Endometrium (tissue), 2 donors: Measurements from ENCODE around the gene AHNAK.
"Not testable (repeated sequence)": the region's sequence is repeated elsewhere in the genome, so short reads cannot be mapped to it uniquely, and the experiment has no call there.

ENCODE experiments used
- FAIRE-seq: peaks from 2 replicates; lab custom pipeline; 2012; peaks lifted over from hg19 to GRCh38; lab: Jason Lieb, UNC
- donor health status: control.
- donor health status: control.

The AHNAK gene

DNA sequence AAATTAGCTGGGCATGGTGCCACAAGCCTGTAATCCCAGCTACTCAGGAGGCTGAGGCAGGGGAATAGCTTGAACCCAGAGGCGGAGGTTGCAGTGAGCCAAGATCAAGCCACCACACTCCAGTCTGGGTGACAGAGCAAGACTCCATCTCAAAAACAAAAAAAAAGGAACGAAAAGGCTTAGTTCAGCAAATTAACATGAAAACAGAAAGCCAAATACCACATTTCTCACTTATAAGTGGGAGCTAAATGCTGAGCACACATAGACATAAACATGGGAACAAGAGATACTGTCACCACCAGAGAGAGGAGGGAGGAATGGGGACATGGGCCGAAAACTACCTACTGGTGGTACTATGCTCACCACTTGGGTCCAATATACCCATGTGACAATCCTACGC is 89.1 kb downstream of the AHNAK start:
- FAIRE-seq, result no peak

DNA sequence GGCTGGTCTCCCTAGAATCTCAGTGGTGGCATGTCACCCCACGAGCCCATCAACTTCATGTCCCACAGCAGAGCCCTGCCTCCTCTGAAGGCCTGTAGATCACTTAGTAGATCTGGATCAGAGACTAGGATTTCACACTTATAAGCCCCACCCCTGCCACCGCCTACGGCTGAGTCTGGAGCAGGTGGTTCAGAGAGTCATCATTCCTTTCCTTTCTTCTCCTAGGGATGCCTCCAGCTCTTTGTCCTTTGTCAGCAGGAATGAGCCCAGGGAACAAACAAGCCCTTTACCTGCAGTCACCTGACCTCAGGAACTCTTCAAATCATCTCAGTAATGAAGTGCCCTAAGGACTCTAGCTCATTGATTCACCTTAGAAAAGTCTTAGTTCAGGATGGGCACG is 90.0 kb downstream of the AHNAK start:
- FAIRE-seq, result no peak

DNA sequence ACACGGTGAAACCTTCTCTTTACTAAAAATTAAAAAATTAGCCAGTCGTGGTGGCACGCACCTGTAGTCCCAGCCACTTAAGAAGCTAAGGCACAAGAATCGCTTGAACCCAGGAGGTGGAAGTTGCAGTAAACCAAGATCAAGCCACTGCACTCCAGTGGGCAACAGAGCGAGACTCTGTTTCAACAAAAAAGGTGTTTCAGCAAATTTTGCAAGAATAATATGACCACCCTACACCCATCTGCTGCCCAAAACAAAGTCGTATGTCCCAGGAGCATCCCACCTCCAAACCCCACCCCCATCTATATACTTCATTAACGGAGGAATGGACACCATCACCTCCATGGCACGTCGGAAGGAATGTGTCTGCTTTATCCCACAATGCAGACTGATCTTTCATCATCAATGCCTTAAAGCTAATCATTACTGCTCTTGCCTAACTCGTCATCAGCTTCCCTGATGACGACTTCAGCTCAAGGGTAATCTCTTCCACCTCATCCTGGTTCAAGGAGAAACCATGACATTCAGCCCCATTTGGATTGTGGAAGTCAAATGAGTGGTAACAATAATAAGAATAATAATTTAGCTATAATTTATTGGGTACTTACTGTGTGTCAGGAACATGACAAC is 93.7 kb downstream of the AHNAK start:
- FAIRE-seq, result no peak

DNA sequence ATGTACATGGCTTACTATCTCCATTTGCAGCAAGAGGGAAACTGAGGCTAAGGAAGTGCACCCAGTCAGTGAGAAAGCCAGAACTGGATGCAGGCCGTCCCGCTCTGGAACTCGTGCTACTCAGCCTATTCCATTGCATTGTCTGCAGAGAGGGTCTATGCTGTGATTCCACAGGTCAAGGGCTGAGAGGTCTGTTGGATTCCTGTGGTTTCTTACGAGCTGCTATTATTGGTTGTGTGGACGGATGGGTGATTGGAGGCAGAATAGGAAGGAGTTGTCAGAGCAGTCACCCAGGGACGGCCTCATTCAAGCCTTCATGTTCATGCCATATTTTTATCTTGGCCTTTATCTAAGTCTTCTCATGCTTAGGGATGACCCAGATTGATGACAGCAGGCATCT is 94.3 kb downstream of the AHNAK start:
- FAIRE-seq, result no peak

DNA sequence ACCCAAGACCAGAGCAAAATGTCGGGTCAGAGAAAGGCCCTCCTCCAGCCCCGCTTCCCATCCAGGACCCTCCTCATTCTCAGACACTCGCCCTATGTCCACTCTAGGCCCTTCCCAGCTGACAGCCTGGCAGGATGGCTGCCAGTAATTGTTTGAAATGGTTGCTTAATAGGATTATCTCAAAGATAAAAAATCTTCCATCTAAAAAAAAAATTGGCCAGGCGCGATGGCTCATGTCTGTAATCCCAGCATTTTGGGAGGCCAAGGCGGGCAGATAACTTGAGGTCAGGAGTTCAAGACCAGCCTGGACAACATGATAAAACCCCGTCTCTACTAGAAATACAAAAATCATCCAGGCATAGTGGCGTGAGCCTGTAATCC is 95.4 kb downstream of the AHNAK start:
- no peak for FAIRE-seq

DNA sequence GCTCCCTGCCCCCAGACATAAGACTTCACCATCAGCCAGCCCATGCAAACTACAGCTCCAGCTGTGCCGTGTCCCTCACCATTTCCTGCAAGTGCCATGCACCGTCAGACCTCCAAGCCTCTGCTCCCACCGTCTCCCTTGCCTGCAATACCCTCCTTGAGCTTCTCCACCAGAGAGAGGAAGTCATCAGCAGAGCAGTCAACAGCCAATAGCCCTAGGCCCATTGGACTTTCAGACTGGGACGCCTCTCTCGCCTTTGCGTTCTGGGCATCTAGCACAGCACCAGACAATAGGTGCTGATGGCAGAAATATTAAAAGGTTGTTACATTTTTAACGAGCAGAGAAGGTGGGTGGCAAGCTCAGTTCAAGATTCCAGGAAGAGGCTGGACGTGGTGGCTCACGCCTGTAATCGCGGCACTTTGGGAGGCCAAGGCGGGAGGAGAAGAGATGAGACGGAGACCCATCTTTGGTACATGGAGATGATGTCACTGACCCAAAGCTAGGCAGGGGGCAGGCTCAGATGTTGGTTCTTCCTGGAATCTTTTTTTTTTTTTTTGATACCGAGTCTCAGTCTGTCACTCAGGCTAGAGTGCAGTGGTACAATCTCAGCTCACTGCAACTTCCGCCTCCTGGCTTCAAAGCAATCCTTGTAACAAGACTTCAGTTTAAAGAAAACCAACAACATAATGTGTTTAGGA is 95.9 kb downstream of the AHNAK start:
- no peak for FAIRE-seq

DNA sequence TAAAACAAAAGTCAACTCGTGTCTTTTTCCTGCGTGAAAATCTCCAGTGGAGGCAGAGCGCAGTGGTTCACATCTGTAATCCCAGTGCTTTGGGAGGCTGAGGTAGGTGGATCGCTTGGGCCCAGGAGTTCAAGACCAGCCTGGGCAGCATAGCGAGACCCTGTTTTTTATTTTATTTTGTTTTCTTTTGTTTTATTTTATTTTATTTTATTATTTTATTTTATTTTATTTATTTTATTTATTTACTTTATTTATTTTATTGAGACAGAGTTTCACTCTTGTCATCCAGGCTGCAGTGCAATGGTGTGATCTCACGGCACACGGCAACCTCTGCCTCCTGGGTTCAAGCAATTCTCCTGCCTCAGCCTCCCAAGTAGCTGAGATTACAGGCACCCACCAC is 96.7 kb downstream of the AHNAK start:
- not testable (repeated sequence) for FAIRE-seq

DNA sequence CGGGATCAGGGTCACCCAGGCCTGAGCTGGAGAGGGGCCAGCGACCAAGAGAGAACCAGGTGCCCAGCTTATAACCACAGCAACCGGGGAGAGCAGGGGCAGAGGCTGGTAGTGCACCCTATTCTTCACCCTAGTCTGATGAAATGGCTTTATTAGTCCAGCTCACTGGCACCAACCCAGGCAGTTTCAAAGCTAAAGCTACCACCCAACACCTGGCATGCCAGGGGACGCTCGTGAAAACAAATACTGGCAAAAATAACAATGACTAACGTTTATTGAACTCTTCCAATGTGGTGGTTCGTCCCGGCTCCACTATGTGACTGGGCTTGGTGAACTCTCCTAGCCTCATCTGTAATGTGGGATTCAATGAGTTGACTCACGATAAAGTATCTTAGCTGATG is 97.2 kb downstream of the AHNAK start:
- FAIRE-seq, result no peak

DNA sequence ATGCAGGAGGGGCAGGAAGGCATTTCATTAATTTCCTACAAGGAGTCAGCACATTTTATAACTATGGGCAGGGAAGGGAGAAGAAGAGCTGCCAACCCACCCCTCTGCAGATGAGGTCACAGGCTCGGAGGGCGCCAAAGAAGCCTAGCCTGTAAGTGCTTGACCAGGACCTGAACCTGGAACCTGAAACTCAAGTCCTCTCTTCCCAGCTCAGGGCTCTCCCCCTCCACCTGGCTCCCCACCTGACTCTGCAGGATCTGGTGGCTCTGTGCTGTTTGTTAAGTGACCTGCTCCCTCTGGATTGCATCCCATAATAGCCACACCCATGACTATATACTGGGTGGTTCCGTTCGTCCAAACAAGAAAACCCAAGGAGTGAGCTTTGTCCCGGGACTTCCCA is 100.5 kb downstream of the AHNAK start:
- no peak for FAIRE-seq

DNA sequence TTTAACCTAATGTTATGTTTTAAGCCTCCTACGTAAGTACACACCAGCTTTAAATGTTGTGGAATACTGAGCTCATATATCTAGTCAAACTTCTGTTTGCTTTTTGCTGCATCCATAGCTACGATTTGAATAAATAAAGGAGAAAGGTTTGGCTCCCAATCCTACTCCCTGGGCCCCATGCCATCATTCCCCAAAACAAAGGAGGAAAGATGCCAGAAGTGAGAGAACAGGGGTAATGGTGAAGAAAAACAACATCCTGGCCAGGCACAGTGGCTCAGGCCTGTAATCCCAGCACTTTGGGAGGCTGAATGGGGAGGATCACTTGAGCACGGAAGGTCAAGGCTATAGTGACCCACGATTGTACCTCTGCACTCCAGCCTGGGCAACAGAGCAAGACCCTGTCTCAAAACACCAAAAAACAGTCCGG is 101.3 kb downstream of the AHNAK start:
- peak; percentile 29 for FAIRE-seq

DNA sequence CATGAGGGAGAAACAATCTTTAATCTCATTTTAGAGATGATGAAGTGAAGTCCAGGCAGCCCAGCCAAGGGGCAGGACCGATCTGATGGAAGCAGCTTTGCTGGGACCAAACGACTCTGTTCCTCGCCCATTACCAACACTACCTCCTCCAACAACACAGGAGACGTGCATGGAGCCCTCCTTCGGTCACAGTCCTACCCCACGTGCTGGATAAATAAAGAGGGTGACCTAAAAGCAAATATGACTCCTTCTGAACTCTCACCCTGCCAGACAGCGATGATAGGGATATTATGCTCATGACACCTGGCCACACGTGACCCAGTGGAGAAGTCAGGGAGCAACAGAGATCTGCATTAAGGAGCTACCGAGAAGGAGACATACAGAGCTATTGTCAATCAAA is 101.8 kb downstream of the AHNAK start:
- FAIRE-seq, result no peak

DNA sequence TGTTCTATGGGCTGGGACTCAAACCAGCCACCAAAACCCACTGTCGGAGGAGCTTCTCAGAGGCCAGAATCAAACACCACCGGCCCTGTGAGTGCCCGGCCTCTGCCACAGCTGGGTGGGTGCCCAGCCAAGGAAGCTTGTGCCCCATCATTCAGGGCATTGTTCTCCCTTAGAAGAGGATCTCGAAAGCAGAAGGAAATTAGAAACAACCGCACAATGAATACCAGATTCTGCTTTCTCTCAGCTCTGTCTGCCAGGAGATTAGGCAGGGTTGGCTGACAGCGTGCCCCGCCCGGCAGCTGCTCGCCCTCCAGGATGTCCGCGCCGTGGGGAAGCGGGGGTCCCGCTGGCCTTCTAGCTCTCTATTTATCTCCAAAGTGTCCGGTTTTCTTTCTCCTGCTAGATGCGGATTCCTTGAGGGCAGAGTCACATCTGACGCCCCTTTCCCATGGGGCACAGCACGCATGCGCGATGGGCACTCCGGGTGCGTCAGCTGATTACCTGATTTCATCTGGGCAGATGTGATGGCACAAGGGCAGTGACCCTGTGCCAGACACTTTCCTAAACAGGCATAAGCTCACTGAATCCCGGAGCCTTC is 102.3 kb downstream of the AHNAK start:
- FAIRE-seq, result no peak

DNA sequence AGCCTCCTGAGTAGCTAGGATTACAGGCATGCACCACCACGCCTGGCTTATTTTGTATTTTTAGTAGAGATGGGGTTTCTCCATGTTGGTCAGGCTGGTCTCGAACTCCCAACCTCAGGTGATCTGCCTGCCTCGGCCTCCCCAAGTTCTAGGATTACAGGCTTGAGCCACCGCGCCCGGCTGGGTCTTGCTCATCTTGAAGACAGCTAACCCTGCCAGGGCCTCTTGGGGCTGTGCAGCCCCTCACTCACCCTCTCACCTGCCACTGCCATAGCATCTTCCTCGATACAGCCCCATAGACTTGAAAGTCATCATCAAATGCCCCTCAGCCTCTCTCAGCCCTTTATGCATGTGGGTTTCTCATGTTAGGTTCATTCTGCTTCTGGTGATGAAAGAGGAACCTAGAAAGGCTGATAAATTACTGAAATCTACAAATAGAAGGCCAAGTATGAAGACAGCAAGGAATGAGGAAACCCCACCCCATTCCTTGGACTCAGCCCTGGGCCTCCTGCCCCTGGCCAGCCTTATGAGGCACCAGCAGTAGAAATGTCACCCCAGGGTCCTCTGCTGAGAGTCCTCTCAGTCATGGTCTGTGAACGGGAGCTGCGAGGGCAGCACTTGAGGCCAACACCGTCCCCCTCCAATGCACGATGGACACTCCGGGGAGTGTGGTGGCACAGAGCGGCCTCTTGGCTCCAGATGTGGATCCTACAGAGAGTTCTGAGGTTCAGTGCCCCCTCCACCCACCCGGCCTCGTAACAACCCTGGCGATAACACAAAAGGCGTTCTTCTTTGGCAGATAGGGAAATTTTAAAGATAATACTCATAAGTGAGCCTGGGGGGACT is 103.0 kb downstream of the AHNAK start:
- FAIRE-seq, result no peak

DNA sequence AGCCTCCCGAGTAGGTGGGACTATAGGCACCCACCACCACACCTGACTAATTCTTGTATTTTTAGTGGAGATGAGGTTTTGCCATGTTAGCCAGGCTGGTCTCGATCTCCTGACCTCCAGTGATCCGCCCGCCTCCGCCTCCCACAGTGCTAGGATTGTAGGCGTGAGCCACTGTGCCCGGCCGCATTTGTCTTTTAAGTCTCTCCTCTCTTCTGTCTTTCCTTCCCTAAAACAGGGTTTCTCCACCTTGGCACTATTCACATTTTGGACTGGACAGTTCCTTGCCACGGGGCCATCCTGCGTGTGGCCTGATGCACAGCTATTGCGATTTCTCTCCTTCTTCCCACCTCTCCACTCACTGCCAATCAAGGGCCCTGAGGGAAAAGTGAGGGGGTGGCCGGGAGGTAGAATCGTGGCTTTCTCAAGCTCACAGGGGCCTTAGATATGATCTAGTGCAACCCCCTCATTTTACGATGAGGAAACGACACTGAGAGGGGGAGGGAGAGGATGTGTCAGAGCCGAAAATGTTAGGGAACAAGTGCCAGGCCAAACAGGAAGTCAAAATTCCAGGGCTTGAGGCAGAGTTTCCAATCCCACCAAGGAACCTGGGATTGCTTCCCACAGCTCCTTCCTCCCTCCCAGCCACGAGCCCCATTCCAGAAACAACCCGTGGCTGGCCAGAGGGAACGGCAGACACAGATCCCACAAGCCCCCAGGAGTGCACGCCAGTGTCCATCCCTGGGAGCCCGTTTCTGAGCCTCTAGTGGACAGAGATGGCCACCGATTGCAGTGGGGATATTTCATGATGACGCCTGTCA is 106.6 kb downstream of the AHNAK start:
- no peak for FAIRE-seq

DNA sequence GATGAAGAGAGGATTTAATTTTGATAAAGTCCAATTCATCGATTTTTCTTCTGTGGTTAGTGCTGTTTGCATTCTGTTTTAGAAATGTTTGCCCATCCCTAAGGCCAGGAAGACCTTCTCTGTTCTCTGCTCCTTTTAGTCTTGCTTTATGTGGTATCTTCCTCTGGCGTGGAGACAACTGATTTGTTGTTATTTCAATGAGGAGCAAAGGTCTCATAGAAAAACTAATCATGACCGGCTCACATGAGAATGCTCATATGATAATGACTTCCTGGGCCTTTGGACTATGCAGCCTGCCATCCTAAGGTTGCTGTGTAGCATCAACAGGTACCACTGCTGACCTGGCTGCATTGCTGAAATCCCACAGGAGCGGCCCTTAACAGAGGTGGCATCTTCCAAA is 108.0 kb downstream of the AHNAK start:
- no peak for FAIRE-seq

DNA sequence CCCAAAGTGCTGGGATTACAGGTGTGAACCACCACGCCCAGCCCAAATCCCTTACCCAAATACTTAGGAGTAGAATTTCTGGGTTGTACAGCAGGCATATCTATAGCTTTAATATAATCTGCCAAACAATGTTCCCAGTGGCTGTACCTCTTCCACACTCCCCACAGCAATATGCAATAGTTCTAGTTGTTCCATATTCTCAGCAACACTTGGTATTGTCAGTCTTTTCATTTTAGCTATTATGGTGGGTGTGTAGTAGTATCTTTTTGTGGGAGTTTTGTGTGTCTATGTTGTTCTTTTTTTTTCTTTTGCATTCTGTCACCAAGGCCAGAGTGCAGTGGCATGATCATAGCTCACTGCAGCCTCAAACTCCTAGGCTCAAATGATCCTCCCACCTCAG is 109.0 kb downstream of the AHNAK start:
- no peak for FAIRE-seq

DNA sequence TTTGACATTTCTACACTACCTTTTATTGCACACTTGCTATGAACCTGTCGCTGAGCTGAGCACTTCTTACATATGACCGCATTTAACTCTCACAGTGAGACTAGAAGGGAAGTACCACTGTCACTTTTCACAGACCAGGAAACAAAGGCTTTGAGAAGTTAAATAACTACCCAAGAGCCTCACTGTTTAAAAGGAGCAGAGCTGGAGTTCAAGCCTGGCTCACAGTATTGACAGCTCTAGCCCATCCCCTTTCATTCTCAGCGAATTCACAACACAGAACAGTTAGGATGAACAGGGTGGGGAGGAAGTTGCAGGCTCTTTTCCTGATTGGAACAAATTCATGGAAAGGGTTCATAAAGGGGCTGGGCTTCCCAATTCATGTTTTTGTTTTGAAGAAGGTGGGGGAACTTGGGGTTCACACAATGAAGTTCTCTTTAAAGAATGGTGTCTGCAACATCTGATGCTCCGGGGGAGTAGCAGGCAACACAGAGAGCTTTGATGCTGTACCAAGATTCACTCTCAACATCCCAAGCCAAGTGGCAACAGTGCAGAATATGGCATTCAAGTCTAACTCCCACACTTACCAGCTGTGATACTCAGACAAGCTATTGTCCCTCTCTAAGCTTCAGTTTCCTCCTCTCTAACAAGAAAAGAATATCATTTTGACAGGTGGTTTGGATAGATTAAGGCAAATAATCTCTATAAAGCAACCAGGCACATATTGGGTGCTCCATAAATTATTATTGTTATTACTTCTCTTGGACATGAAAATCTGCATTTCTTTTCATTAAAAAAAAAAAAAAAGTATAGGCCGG is 110.6 kb downstream of the AHNAK start:
- FAIRE-seq, result no peak

DNA sequence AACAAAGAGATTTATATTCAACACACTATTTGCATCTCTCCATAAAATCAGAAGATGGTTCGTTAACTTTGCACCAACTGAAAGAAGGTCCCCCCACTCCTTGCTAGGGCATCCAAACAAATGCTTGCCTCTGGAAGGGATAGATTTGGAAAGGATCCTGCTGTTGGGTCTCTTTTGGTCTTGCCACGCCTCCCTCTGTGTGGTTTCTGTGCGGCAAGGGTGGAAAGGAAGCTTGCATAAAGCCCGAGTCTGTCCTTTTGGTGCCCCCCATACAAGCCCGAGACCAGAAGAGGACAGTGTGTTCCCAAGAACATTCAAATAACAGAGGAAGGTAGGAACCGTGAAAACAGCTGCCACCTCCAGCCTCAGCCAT is 112.7 kb downstream of the AHNAK start:
- no peak for FAIRE-seq

DNA sequence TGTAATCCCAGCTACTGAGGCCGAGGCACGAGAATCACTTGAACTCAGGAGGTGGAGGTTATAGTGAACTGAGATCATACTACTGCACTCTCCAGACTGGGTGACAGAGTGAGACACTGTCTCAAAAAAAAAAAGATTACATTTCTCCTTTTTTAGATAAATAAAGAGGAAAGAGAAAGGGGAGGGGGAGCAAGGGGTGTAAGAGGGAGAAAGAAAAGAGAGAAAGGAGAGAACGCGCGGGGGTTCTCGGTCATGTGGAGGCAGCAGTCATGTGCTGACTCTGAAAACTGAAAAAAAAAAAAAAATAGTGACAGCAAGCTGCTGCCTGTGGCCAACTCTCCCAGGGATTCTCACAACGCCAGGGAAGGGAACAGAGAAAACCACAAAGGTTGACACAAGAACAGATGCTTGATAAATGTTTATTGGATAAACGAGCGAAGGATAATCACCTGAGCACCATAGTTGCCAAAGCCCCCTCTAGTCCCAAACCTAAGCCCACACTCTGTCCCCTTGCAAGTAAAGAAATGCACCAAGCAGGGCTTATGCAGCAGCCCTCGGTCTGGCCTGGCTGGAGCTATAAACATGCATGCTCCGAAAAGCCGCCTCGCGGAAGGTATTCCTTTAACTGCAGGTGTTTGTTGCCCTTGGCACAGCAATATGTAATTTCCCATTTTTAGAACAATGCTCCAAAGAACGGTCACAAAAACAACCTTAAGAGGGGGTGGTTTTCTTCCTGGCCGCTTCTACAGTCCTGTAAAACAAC is 113.3 kb downstream of the AHNAK start:
- no peak for FAIRE-seq

DNA sequence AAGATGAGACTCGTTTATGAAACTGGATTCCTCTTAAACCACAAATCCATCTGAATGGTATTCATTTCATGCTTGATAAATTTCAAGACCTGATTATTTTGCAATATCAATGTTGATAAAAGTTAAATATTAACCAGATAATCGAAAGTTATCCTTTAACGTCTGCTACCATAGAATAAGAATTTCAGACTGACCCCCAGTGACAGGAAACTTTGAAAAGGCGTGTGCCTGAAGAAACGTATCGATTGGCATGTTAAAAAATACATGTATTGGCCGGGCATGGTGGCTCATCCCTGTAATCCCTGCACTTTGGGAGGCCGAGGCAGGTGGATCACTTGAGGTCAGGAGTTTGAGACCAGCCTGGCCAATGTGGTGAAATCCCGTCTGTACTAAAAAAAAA is 113.9 kb downstream of the AHNAK start:
- no peak for FAIRE-seq
